H1 (cell line): ENCODE data around the gene H6PD. TPM values are rescaled to one million over a fixed set of nuclear protein-coding genes. Genes with fewer than 3 reads are reported as not detected.

ENCODE experiments used
- ATF2 ChIP-seq: IDR thresholded peaks from 2 replicates; pipeline ENCODE4 v1.6.1; 2012; ENCODE audit warnings: low read length, inconsistent platforms
- JUND ChIP-seq: IDR thresholded peaks from 2 replicates; pipeline ENCODE4 v1.6.1; 2011; ENCODE audit warnings: mild to moderate bottlenecking, improper control_type of control experiment, low read length
- NANOG ChIP-seq: IDR thresholded peaks from 2 replicates; pipeline ENCODE4 v1.6.1; 2011; ENCODE audit warnings: low read length, low read depth, mild to moderate bottlenecking, inconsistent platforms; ENCODE audit not compliant: insufficient read depth, poor library complexity, severe bottlenecking
- SIN3A ChIP-seq, 2 experiments: IDR thresholded peaks in 1 of 2; conservative IDR thresholded peaks in 1 of 2; 2 replicates each; pipeline ENCODE4 v1.6.1; 2011 to 2012; ENCODE audit warnings: low read length in 2 of 2, improper control_type of control experiment in 1 of 2, low read depth in 1 of 2, mild to moderate bottlenecking in 1 of 2
- TCF12 ChIP-seq: IDR thresholded peaks from 2 replicates; pipeline ENCODE4 v1.6.1; 2011; ENCODE audit warnings: low read depth, mild to moderate bottlenecking, low read length
- polyA plus RNA-seq, 7 experiments: library from polyadenylated mRNA; depleted of rRNA in 3 of 7; stranded (reverse) in 5 of 7; unstranded in 2 of 7; fragments of >200 nt in 5 of 7; fragments of 200-250 nt in 2 of 7; gene quantifications; 1 replicate in 5 of 7; 2 replicates in 1 of 7; 4 replicates in 1 of 7; pipeline versions ENCODE4 v1.2.1 to v1.2.3, GENCODE V29; 2011 to 2013; ENCODE audit warnings: missing spikeins in 2 of 7, mixed read lengths in 2 of 7
- total RNA-seq: library from RNA; stranded (reverse); fragmentation: NEBNext Ultra II Directional; extraction: Animal tissue kit (Norgen Biotek cat#: 25700); gene quantifications from 2 replicates; pipeline ENCODE4 v1.2.1, GENCODE V29; 2021

H6PD gene
- total and polyA plus RNA-seq, 2 of the 8 experiments (the other 6 are each of a cell fraction or from before 2014, with no cell fraction given), result 3.6 to 3.8 TPM

GRCh38 chr1:9286556-9286955 lies 52.0 kb downstream of the H6PD start (continued):
- TF ChIP-seq NANOG, result no peak
- no peak for TF ChIP-seq SIN3A (conservative IDR thresholded peaks at IDR 0.05 in 1 of 2, IDR thresholded peaks at IDR 0.05 in 1 of 2; ENCODE audit: low read depth in 1 of 2, low read length in 2 of 2)
- TF ChIP-seq TCF12, result no peak
- no peak for TF ChIP-seq JUND
- no peak for TF ChIP-seq ATF2
- TF ChIP-seq, all 59 proteins: peak for 0
